ENCODE data around the gene IFRD2. TPM values are rescaled to one million over a fixed set of nuclear protein-coding genes. Genes with fewer than 3 reads are reported as not detected.

IFRD2 gene
- total and polyA plus RNA-seq, 2 of the 8 experiments (the other 6 are each of a cell fraction or from before 2014, with no cell fraction given) = 76.7 to 88.8 TPM

- peak in 1 of 2 experiments; percentile 78 for DNase-seq (ENCODE audit: low read depth in 1 of 2, low spot score in 2 of 2)
- WGBS, 2 experiments (ENCODE audit: extremely low coverage in 1 of 2, insufficient coverage in 1 of 2, insufficient read length in 1 of 2, insufficient replicate concordance in 2 of 2, low coverage in 1 of 2, low lambda C conversion rate in 2 of 2, missing lambda C conversion rate in 1 of 2) = 50% methylated on average over 55 of the region's 79 CpGs; no CpG with 5 or more reads in 1 of the 2 experiments
- POLR2A ChIA-PET (ENCODE audit: partially characterized antibody) = interaction anchor here (0.8 to 9.6 kb wide), 13 partner anchors 9 to 63 kb away, joined by 3 to 122 read pairs (median 5); partner anchors contain the start of gene IFRD2
- TF ChIP-seq RBBP5 (IDR thresholded peaks at IDR 0.05; ENCODE audit: borderline replicate concordance, low read depth, low read length) (peak; percentile 63; the same call in 1 of the 2 replicates), FOSL1 (IDR thresholded peaks at IDR 0.05; ENCODE audit: insufficient read depth, low read depth, low read length) (no peak), GABPA (IDR thresholded peaks at IDR 0.05; ENCODE audit: borderline replicate concordance, insufficient read depth, low read length) (peak; percentile 76; the same call in 1 of the 2 replicates), BRCA1 (IDR thresholded peaks at IDR 0.05; ENCODE audit: low read depth, low read length) (no peak), TBP (IDR thresholded peaks at IDR 0.05; ENCODE audit: low read depth, low read length) (0 out of 2 replicates have a peak, but pooled peaks have one; percentile 1), HDAC2 (IDR thresholded peaks at IDR 0.05; ENCODE audit: borderline replicate concordance in 1 of 2, low read depth in 2 of 2, low read length in 2 of 2) (peak in 1 of 2 experiments; percentile 60; a peak in 1 of 4 replicates), RAD21 (IDR thresholded peaks at IDR 0.05 in 1 of 2, conservative IDR thresholded peaks at IDR 0.05 in 1 of 2; ENCODE audit: low read depth in 2 of 2, low read length in 2 of 2) (peak in 1 of 2 experiments; percentile 4; a peak in 1 of 4 replicates), KDM5A (IDR thresholded peaks at IDR 0.05; ENCODE audit: low read length) (no peak), SP2 (IDR thresholded peaks at IDR 0.05; ENCODE audit: low read length) (no peak), SAP30 (IDR thresholded peaks at IDR 0.05; ENCODE audit: insufficient read depth, insufficient replicate concordance, low read length) (no peak)
These were observed 16.1 kb downstream of the IFRD2 start for GRCh38 chr3:50275996-50276761.

More at GRCh38 chr3:50275996-50276761, 16.1 kb downstream of the IFRD2 start:
- no peak overlapping the region for H3K23ac ChIP-seq (ENCODE audit: insufficient read length)
- H4K8ac ChIP-seq (ENCODE audit: extremely low read depth, insufficient read depth, low read length) = peak overlapping the region; percentile 87; the same call in 1 of the 2 replicates
- H3K9me3 ChIP-seq (ENCODE audit: insufficient read depth in 2 of 2, low read depth in 1 of 2, low read length in 1 of 2) = no peaks in the 10 kb centered on the region; a peak in 1 of 4 replicates
- H3K4me2 ChIP-seq (ENCODE audit: insufficient read depth in 1 of 2, low read depth in 2 of 2, low read length in 2 of 2) = peak overlapping the region; percentile 53 to 86
- H3K23me2 ChIP-seq (ENCODE audit: low read depth, low read length) = peaks cover 2% of the 10 kb centered on the region; the same call in 1 of the 2 replicates
- no peak overlapping the region for H4K5ac ChIP-seq (ENCODE audit: insufficient read length, low read depth, low read length)
- peaks cover 0 to 13% (median 10%) of the 10 kb centered on the region in 4 experiments; a peak in 5 of 7 replicates for H3K4me1 ChIP-seq (replicated peaks in 1 of 4; ENCODE audit: control insufficient read depth in 3 of 4, insufficient read depth in 4 of 4, low read length in 3 of 4)
- peaks cover 27 to 54% (median 43%) of the 10 kb centered on the region in 4 experiments for H3K27me3 ChIP-seq (replicated peaks in 1 of 4; ENCODE audit: control insufficient read depth in 3 of 4, extremely low read depth in 1 of 4, insufficient read depth in 3 of 4, low read length in 3 of 4)
- no peak overlapping the region for H2BK12ac ChIP-seq (ENCODE audit: low read depth, low read length)
- CTCF ChIA-PET (ENCODE audit: partially characterized antibody) = interaction anchor here (1.4 to 53.5 kb wide), 10 partner anchors 14 to 91 kb away, joined by 4 to 2149 read pairs (median 12); partner anchors contain the start of genes GNAI2, GNAT1, HYAL2 and IFRD2
- H3K4me3 ChIP-seq (ENCODE audit: extremely low read depth in 1 of 4, insufficient read depth in 2 of 4, low read depth in 3 of 4, low read length in 4 of 4) = peak overlapping the region; percentile 14 to 61 (median 22); a peak in 6 of 8 replicates
- no peaks in the 10 kb centered on the region for H4K20me1 ChIP-seq (replicated peaks in 1 of 2; ENCODE audit: control insufficient read depth in 1 of 2, insufficient read depth in 2 of 2, low read length in 2 of 2)
- no peak overlapping the region for H2AFZ ChIP-seq (ENCODE audit: low read length)
- H3K79me1 ChIP-seq (ENCODE audit: low read depth, low read length) = no peaks in the 10 kb centered on the region
- H3K79me2 ChIP-seq (ENCODE audit: control insufficient read depth in 1 of 2, insufficient read depth in 2 of 2, low read length in 2 of 2) = no peaks in the 10 kb centered on the region
- H3K9ac ChIP-seq (replicated peaks in 1 of 4; ENCODE audit: extremely low read depth in 1 of 4, low read depth in 3 of 4, low read length in 3 of 4) = no peak overlapping the region
- H3K18ac ChIP-seq (ENCODE audit: extremely low read depth, low read length) = no peak overlapping the region; the same call in 1 of the 2 replicates
- H3K36me3 ChIP-seq (ENCODE audit: control insufficient read depth in 2 of 4, insufficient read depth in 4 of 4, low read length in 3 of 4) = no peaks in the 10 kb centered on the region
- no peak overlapping the region for H2BK120ac ChIP-seq (replicated peaks; ENCODE audit: low read depth, low read length)
- FAIRE-seq = no peak
- no peak overlapping the region for H3K14ac ChIP-seq (ENCODE audit: insufficient read length)
- H2BK5ac ChIP-seq (ENCODE audit: low read depth, low read length) = no peak overlapping the region
- H2AK5ac ChIP-seq (ENCODE audit: low read depth, low read length) = 0 out of 2 replicates have a peak overlapping the region, but pooled peaks have one; percentile 39
- no peak overlapping the region for H3K56ac ChIP-seq (replicated peaks; ENCODE audit: insufficient read length, low read depth, low read length)
- H2BK15ac ChIP-seq (ENCODE audit: low read length) = no peak overlapping the region
- H4K91ac ChIP-seq (replicated peaks; ENCODE audit: insufficient read length, low read length) = no peak overlapping the region
- no peak overlapping the region for H3K27ac ChIP-seq (ENCODE audit: low read depth, low read length)
- H2BK20ac ChIP-seq (ENCODE audit: low read length) = no peak overlapping the region
- no peak overlapping the region for H3K4ac ChIP-seq (replicated peaks; ENCODE audit: insufficient read length, low read depth, low read length)

Measured in H1 (cell line).